AG09319 (cell line): ENCODE results near the gene CAPZA2.

Experiments
- DNase-seq: peaks from one replicate; pipeline ENCODE4 v3.0.0-alpha.2; 2010; ENCODE audit warnings: low read depth; ENCODE audit errors: extremely low read depth
- TF ChIP-seq, protein P1 (sequence below): IDR thresholded peaks from 2 replicates; pipeline ENCODE4 v1.5.1; 2011; ENCODE audit warnings: low read depth, mild to moderate bottlenecking, inconsistent platforms, low read length, moderate library complexity

CAPZA2 gene

DNA sequence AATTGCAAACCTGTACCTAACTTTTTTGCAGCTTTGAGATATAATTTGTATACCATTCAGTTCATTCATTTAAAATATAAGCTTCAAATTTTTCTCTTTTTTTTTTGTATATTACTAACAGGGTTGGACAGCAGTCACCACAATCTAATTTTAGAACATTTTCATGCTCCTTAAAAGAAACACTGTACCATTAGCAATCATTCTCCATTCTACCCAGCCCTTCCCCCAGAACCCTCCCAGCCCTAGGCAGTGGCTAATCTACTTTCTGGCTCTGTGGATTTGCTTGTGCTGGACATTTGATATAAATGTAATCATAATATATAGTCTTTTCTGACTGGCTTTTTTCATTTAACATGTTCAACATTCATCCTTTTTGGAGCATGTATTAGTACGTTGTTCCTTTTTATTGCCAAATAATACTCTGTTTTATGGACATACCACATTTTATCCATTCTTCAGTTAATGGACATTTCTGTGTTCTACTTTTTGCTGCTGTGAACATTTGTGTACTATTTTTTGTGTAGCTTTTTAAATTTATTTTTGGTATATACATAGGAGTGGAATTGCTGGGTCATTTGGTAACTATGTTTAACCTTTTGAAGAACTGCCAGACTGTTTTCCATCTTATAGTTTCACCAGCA is 50.0 kb downstream of the CAPZA2 start:
- no peak for DNase-seq
- TF ChIP-seq, protein P1, sequence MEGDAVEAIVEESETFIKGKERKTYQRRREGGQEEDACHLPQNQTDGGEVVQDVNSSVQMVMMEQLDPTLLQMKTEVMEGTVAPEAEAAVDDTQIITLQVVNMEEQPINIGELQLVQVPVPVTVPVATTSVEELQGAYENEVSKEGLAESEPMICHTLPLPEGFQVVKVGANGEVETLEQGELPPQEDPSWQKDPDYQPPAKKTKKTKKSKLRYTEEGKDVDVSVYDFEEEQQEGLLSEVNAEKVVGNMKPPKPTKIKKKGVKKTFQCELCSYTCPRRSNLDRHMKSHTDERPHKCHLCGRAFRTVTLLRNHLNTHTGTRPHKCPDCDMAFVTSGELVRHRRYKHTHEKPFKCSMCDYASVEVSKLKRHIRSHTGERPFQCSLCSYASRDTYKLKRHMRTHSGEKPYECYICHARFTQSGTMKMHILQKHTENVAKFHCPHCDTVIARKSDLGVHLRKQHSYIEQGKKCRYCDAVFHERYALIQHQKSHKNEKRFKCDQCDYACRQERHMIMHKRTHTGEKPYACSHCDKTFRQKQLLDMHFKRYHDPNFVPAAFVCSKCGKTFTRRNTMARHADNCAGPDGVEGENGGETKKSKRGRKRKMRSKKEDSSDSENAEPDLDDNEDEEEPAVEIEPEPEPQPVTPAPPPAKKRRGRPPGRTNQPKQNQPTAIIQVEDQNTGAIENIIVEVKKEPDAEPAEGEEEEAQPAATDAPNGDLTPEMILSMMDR: no peak

DNA sequence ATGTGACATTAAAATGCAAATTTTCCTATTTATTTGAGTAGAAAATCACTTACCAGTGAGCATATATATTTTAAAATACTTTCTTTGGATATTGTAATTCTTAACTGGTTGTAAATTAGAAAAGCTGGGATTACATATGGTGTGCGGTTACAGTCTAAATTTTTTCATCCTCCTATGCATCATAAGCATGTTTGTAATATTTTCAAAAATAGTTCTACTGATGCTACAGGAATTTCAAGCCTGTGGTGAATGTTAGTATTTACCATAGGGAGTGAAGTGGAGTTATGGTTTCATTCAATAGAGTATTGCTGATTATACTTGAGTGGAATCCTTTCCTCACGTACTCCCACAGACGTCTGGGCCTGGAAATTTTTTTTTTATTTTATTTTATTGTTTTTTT is 56.3 kb downstream of the CAPZA2 start:
- DNase-seq: no peak
- TF ChIP-seq, protein P1: no peak

DNA sequence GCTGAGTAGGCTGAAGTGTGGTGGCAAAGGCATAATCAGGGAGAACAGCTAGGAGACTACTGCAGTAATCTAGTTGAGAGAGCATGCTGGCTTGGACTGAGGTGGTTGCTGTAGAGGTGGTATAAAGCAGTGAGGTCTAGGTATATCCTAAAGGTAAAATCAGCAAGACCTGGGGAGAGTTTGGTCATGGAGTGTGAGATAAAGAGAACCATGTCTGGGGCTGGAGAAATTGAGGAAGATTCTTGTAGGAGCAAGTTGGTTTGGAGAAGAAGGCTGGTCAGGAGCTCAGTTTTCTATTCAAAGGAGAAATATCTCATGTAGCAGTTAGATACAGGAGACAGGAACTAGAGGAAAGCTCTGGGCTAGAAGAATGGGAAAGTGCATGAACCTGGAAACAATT is 58.0 kb downstream of the CAPZA2 start:
- DNase-seq: no peak
- TF ChIP-seq, protein P1: no peak

DNA sequence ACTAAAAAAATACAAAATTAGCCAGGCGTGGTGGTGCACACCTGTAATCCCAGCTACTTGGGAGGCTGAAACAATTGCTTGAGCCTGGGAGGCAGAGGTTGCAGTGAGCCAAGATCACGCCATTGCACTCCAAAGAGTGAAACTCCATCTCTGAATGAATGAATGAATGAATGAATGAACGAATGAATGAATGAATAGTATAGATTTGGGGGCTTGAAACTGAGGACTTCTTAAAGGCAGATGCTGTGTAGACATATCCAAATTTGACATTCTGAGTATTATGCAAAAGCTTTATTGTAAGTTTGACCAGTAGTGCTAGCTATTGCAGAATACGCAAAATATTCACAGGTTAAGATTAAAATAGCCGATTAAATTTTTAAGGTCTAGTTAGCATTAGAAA is 60.2 kb downstream of the CAPZA2 start:
- TF ChIP-seq, protein P1: no peak
- DNase-seq: no peak

DNA sequence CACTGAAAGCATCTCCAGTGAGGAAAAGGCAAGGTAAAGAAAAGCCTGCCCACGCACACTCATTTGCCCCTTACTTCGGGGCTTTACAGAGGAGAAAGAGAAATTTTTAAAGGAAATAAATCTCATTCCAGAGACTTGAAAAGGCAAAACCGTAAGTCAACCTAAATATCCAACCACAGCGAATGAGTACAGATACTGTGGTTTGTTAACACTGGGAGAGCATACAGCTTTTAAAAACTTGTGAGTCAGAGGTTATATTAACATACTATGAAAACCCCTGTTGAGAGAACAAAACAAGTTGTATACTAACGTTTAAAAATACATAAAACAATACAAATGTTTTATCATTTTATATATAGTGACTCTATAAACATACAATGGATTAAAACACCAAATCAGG is 62.4 kb downstream of the CAPZA2 start:
- TF ChIP-seq, protein P1: no peak
- DNase-seq: no peak

DNA sequence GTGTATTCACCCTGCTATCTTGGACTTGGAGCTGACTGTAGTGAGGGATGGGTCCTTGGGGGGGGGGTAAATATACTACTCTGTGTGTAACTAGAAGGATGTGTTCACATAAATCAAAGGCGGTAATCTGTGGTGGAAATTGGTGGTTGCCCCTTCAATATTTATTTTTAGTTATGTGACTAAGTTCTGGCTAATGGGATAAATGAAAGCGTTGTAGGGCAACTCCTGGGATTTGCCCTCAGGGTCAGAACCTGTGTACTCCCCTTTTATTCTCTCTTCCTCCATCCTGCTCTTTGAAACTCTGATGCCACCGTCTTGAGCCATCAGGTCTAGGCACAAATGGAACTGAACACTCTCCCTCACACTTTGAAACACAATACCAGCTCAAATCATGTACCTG is 66.6 kb downstream of the CAPZA2 start:
- TF ChIP-seq, protein P1: no peak

DNA sequence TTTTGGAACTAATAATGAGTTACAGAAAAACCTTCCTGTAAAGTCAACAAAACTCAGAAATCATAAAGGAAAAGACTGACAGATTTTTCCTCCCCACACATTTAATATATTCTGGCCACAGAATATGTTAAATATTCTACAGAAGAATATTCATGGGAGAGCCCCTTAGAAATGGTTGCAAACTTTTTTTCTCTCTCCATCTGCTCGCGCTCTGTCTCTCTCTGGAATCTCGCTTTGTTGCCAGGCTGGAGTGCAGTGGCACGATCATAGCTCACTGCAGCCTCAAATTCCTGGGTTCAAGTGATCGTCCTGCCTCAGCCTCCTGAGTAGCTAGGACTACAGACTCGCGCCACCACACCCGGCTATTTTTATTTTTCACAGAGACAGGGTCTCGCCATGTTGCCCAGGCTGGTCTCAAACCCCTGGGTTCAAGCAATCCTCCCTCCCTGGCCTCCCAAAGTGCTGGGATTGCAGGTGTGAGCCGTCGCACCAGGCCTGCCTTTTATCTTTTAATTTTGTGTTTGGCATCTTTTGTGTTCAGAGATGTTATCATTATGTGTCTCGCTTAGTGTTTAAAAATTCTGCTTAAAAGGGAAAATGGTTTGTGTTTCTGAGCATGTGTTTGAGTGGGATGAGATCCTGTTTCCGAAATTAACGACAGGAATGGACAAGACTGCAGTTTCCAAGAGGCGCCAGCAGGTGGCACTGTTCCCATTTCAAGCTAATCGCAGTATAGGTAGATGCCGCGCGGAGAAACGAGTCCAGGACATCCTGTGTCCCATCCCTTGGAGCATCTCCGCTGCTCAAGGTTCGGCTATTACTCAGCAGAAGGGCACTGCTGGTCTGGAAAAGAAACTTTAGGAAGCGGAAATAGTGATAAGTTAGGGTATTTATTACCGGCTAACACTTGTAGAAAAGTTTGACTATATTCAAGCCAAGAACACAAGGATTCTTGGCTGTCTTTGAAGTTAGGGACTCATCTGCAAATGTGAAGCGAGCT is 67.8 kb downstream of the CAPZA2 start:
- DNase-seq: peak; percentile 31
- TF ChIP-seq, protein P1: peak; percentile 85

More for the DNA sequence above, 66.6 kb downstream of the CAPZA2 start:
- DNase-seq: no peak
